Panc1 (cell line): Measurements from ENCODE around the gene TUBGCP3. TPM values are rescaled to one million over a fixed set of nuclear protein-coding genes. Genes with fewer than 3 reads are reported as not detected.

Experiments used
- ATAC-seq: fragments of 200-7000 bp; cut with Tn5 transposase; 2 replicates; pipeline ENCODE4 v1.9.1; 2020; ENCODE audit warnings: mild to moderate bottlenecking, moderate library complexity
- BruUV-seq: library from RNA; stranded (reverse); fragments of 400-500 nt; replicated peaks from 2 replicates; lab custom pipeline; 2021; lab: Mats Ljungman, UMichigan
- CTCF ChIA-PET: fragments of 300-600 bp; sonication (Branson Sonifier 250); formaldehyde crosslinking; loops from one replicate; lab custom pipeline; 2022; ENCODE audit warnings: antibody characterized with exemption; lab: Charles Lee
- POLR2A ChIA-PET: fragments of 300-600 bp; sonication (Branson Sonifier 250); formaldehyde crosslinking; loops from one replicate; lab custom pipeline; 2022; ENCODE audit warnings: antibody characterized with exemption; lab: Charles Lee
- DNase-seq: peaks from one replicate; pipeline ENCODE4 v3.0.0-alpha.2; 2010; ENCODE audit warnings: low read depth, low spot score
- H3K27ac ChIP-seq: 2 replicates; pipeline ENCODE4 v1.5.1; 2011; ENCODE audit warnings: mild to moderate bottlenecking, low read length, inconsistent platforms
- H3K27me3 ChIP-seq: fragments of 200-500 bp; sonication (Bioruptor generic); 2 replicates; pipeline ENCODE4 v1.6.0; 2014; ENCODE audit warnings: low read length, inconsistent platforms; ENCODE audit not compliant: control insufficient read depth, insufficient read depth
- H3K36me3 ChIP-seq: fragments of 200-500 bp; sonication (Bioruptor generic); 2 replicates; pipeline ENCODE4 v1.5.1; 2014; ENCODE audit warnings: inconsistent platforms, mild to moderate bottlenecking, low read length, moderate library complexity; ENCODE audit not compliant: control insufficient read depth, insufficient read depth
- H3K4me1 ChIP-seq: 2 replicates; pipeline ENCODE4 v1.5.1; 2011; ENCODE audit warnings: inconsistent platforms, mild to moderate bottlenecking, low read length, moderate library complexity; ENCODE audit not compliant: control insufficient read depth, insufficient read depth
- H3K4me3 ChIP-seq, 2 experiments: 2 replicates each; pipeline ENCODE4 v1.5.1; 2011 to 2012; ENCODE audit warnings: low read depth in 2 of 2, low read length in 2 of 2, mild to moderate bottlenecking in 2 of 2, inconsistent platforms in 1 of 2, moderate library complexity in 1 of 2
- H3K9me3 ChIP-seq: fragments of 200-500 bp; sonication (Bioruptor generic); 2 replicates; pipeline ENCODE4 v1.5.1; 2014; ENCODE audit warnings: low read depth, mild to moderate bottlenecking, inconsistent platforms, low read length, moderate library complexity; ENCODE audit not compliant: control insufficient read depth, insufficient read depth
- POLR2AphosphoS5 ChIP-seq: IDR thresholded peaks from 2 replicates; pipeline ENCODE4 v1.6.1; 2012; ENCODE audit warnings: mild to moderate bottlenecking, low read depth, low read length, moderate library complexity
- SIN3A ChIP-seq: IDR thresholded peaks from 2 replicates; pipeline ENCODE4 v1.6.1; 2012; ENCODE audit warnings: low read depth, mild to moderate bottlenecking, low read length, moderate library complexity, borderline replicate concordance; ENCODE audit not compliant: insufficient read depth
- TCF7L2 ChIP-seq: IDR thresholded peaks from 2 replicates; pipeline ENCODE4 v1.6.1; 2011; ENCODE audit warnings: mild to moderate bottlenecking, low read depth, low read length, inconsistent platforms
- in situ Hi-C: cut with HindIII; loops from 2 replicates; pipeline ENCODE4 v1.10.0; 2016; ENCODE audit warnings: low sequenced_read_pairs, low pct_unique_long_range_greater_than_20kb
- intact Hi-C: fragments of 100-400 bp; cut with micrococcal nuclease; formaldehyde crosslinking; loops from one replicate; pipeline ENCODE4 v1.10.0; 2022; ENCODE audit not compliant: unreplicated experiment
- total RNA-seq: library from RNA; stranded (reverse); gene quantifications from one replicate; pipeline ENCODE4 v1.2.1, GENCODE V29; 2021; ENCODE audit not compliant: unreplicated experiment
- TF ChIP-seq, protein P1 (sequence below), 2 experiments: IDR thresholded peaks; 2 replicates each; pipeline ENCODE4 v1.6.1; 2011 to 2012; ENCODE audit warnings: low read depth in 2 of 2, control low read depth in 1 of 2, low read length in 1 of 2, mild to moderate bottlenecking in 1 of 2, moderate library complexity in 1 of 2; ENCODE audit not compliant: insufficient read depth in 1 of 2
- TF ChIP-seq, protein P2 (sequence below): fragments of 450-650 bp; IDR thresholded peaks from 2 replicates; pipeline ENCODE4 v1.5.1; 2017; ENCODE audit warnings: mild to moderate bottlenecking

TUBGCP3 gene
- total RNA-seq, 1 experiment from 2014 or later: 28.4 TPM

DNA sequence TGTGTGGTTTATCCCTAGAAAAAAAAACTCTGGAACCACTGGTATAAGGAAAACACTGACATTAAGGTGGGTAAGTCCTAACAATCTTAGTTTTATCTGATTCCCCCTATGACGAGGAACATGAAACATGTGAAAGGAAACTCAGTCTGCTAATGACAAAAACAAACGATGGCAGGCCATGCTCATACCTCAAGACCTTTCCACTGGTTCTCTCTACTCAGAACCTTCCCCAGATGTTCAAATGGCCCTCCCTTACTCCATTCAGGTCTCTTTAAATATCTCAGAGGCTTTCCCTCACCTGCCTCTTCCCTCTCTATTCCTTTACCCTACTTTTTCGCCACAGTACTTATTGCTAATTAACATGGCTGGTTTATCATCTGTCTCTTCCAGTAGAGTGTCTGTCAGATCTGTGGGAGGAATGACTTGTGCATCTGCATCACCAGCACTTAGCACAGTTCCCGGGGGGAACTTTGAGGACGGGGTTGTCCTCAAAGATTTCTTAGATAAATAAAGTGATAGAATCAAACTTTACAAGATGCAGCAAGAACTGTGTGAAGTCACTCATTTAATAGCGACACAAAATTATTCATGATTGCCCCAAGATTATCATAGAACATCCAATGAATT lies 1.5 kb downstream of the TUBGCP3 start:
- H3K27ac ChIP-seq: peak overlapping the region; percentile 95
- DNase-seq (no peak), ATAC-seq (no peak)
- no peaks in the 10 kb centered on the region for H3K27me3 ChIP-seq
- in situ Hi-C loops (no loop called here), intact Hi-C loops (no loop called here)
- H3K9me3 ChIP-seq: no peaks in the 10 kb centered on the region
- H3K36me3 ChIP-seq: no peaks in the 10 kb centered on the region; the same call in none of the 2 replicates
- peak overlapping the region; percentile 79 to 81 for H3K4me3 ChIP-seq
- BruUV-seq: TSS peak; percentile 83
- ChIA-PET POLR2A (interaction anchor here (0.7 kb wide), 1 partner anchor 12 kb away, joined by 5 read pairs; no protein-coding TSS in a partner anchor), CTCF (no interaction called here)
- H3K4me1 ChIP-seq: peaks cover 16% of the 10 kb centered on the region
- TF ChIP-seq TCF7L2: no peak
- TF ChIP-seq, protein P1, sequence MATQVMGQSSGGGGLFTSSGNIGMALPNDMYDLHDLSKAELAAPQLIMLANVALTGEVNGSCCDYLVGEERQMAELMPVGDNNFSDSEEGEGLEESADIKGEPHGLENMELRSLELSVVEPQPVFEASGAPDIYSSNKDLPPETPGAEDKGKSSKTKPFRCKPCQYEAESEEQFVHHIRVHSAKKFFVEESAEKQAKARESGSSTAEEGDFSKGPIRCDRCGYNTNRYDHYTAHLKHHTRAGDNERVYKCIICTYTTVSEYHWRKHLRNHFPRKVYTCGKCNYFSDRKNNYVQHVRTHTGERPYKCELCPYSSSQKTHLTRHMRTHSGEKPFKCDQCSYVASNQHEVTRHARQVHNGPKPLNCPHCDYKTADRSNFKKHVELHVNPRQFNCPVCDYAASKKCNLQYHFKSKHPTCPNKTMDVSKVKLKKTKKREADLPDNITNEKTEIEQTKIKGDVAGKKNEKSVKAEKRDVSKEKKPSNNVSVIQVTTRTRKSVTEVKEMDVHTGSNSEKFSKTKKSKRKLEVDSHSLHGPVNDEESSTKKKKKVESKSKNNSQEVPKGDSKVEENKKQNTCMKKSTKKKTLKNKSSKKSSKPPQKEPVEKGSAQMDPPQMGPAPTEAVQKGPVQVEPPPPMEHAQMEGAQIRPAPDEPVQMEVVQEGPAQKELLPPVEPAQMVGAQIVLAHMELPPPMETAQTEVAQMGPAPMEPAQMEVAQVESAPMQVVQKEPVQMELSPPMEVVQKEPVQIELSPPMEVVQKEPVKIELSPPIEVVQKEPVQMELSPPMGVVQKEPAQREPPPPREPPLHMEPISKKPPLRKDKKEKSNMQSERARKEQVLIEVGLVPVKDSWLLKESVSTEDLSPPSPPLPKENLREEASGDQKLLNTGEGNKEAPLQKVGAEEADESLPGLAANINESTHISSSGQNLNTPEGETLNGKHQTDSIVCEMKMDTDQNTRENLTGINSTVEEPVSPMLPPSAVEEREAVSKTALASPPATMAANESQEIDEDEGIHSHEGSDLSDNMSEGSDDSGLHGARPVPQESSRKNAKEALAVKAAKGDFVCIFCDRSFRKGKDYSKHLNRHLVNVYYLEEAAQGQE (IDR thresholded peaks at IDR 0.05; ENCODE audit: insufficient read depth in 1 of 2, low read depth in 2 of 2, low read length in 1 of 2): no peak
- TF ChIP-seq, protein P2, sequence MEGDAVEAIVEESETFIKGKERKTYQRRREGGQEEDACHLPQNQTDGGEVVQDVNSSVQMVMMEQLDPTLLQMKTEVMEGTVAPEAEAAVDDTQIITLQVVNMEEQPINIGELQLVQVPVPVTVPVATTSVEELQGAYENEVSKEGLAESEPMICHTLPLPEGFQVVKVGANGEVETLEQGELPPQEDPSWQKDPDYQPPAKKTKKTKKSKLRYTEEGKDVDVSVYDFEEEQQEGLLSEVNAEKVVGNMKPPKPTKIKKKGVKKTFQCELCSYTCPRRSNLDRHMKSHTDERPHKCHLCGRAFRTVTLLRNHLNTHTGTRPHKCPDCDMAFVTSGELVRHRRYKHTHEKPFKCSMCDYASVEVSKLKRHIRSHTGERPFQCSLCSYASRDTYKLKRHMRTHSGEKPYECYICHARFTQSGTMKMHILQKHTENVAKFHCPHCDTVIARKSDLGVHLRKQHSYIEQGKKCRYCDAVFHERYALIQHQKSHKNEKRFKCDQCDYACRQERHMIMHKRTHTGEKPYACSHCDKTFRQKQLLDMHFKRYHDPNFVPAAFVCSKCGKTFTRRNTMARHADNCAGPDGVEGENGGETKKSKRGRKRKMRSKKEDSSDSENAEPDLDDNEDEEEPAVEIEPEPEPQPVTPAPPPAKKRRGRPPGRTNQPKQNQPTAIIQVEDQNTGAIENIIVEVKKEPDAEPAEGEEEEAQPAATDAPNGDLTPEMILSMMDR: no peak
- TF ChIP-seq POLR2AphosphoS5: no peak
- TF ChIP-seq SIN3A: no peak

DNA sequence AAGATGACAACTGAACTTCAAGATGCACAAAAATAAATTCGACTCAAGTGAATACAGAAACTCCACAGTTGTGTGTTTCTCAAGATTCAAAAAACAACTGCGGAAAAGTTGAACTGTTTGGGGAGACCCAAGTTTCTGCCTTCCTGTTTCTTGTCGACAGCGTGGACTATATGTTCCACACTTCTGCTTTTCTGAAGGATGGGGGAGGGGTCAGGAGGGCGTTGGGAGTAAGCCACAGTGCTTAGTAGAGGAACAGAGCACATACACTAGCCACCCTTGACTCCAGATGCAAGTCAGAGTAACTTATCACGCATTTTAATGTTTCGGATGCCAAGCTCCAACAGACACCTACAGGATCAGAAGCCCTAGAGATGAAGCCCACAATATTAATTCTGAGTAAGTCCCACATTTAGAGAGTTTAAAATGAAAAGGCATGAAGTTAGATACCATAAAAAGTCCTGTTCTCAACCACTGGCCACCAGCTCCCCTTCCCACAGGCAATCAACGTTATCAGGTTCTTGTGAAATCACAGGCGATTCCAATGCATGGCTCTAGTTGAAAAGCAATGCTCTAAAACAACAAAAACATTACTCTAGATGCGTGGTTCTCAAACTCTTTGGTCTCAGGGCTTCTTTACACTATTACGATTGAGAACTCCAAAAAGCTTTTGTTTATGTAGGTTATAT lies 4.2 kb downstream of the TUBGCP3 start:
- H3K27ac ChIP-seq: no peak overlapping the region
- DNase-seq (no peak), ATAC-seq (no peak)
- H3K36me3 ChIP-seq: no peaks in the 10 kb centered on the region; the same call in none of the 2 replicates
- TF ChIP-seq TCF7L2: no peak
- TF ChIP-seq SIN3A: no peak
- TF ChIP-seq POLR2AphosphoS5: no peak
- TF ChIP-seq, protein P1 (IDR thresholded peaks at IDR 0.05; ENCODE audit: insufficient read depth in 1 of 2, low read depth in 2 of 2, low read length in 1 of 2): no peak
- TF ChIP-seq, protein P2: no peak
- no TSS peak for BruUV-seq
- CTCF ChIA-PET: no interaction called here
- H3K4me3 ChIP-seq: no peak overlapping the region
- H3K27me3 ChIP-seq: no peaks in the 10 kb centered on the region
- POLR2A ChIA-PET: no interaction called here
- intact Hi-C loops: no loop called here
- H3K4me1 ChIP-seq: peaks cover 14% of the 10 kb centered on the region
- H3K9me3 ChIP-seq: no peaks in the 10 kb centered on the region
- in situ Hi-C loops: no loop called here
